GM15510 (cell line): ENCODE measurements around the gene NKAPD1.
A peak's percentile ranks its signal among the peaks of the same experiment; 100 is the strongest.

Source experiments
- POLR2A ChIP-seq: IDR thresholded peaks from 3 replicates; pipeline ENCODE4 v1.6.1; 2011; ENCODE audit warnings: borderline replicate concordance; ENCODE audit not compliant: insufficient read length; ENCODE audit errors: extremely low read depth

The NKAPD1 gene

GRCh38 chr11:112073941-112074811 lies at the start of gene NKAPD1, which contains the start of gene PIH1D2:
NKAPD1 (plus strand) TSS chr11:112074299; CDS start chr11:112075575, 1,276 bp downstream.
PIH1D2 (minus strand) TSS chr11:112074017; CDS start chr11:112073174, 843 bp downstream.
- TF ChIP-seq POLR2A, result peak; percentile 54

- TF ChIP-seq POLR2A, result peak; percentile 80
Measured at GRCh38 chr11:112024773-112025678, 49.1 kb upstream of the NKAPD1 start, which contains the start of gene DLAT. DLAT (plus strand) TSS chr11:112025408; CDS start chr11:112025473, 65 bp downstream.

- TF ChIP-seq POLR2A, result no peak
Measured at GRCh38 chr11:112025707-112026106, 48.4 kb upstream of the NKAPD1 start.

- TF ChIP-seq POLR2A, result no peak
Measured at GRCh38 chr11:112029460-112029859, 44.6 kb upstream of the NKAPD1 start.

GRCh38 chr11:112033902-112034301 lies 40.2 kb upstream of the NKAPD1 start:
- no peak for TF ChIP-seq POLR2A

- no peak for TF ChIP-seq POLR2A
Measured at GRCh38 chr11:112037527-112037926, 36.6 kb upstream of the NKAPD1 start.

- no peak for TF ChIP-seq POLR2A
Measured at GRCh38 chr11:112042161-112042960, 31.7 kb upstream of the NKAPD1 start.

- no peak for TF ChIP-seq POLR2A
Measured at GRCh38 chr11:112042961-112043304, 31.2 kb upstream of the NKAPD1 start.

- TF ChIP-seq POLR2A, result no peak
Measured at GRCh38 chr11:112044961-112045360, 29.1 kb upstream of the NKAPD1 start.

- no peak for TF ChIP-seq POLR2A
Measured at GRCh38 chr11:112049777-112050176, 24.3 kb upstream of the NKAPD1 start.

GRCh38 chr11:112050721-112051120 lies 23.4 kb upstream of the NKAPD1 start:
- no peak for TF ChIP-seq POLR2A

GRCh38 chr11:112051768-112052167 lies 22.3 kb upstream of the NKAPD1 start:
- no peak for TF ChIP-seq POLR2A

GRCh38 chr11:112057170-112057569 lies 16.9 kb upstream of the NKAPD1 start:
- no peak for TF ChIP-seq POLR2A

GRCh38 chr11:112058103-112058502 lies 16.0 kb upstream of the NKAPD1 start:
- TF ChIP-seq POLR2A, result no peak
